CD4-positive, alpha-beta T cell treated with Interleukin-6 at 100 ng/mL for 8 hours (primary cell): ENCODE measurements around the gene BRINP2.
"Not testable (repeated sequence)": the region's sequence is repeated elsewhere in the genome, so short reads cannot be mapped to it uniquely, and the experiment has no call there.

Experiments
- DNase-seq: peaks from one replicate; pipeline ENCODE4 v3.0.0-alpha.2; 2020; ENCODE audit warnings: mixed read lengths, low spot score

Gene BRINP2

DNA sequence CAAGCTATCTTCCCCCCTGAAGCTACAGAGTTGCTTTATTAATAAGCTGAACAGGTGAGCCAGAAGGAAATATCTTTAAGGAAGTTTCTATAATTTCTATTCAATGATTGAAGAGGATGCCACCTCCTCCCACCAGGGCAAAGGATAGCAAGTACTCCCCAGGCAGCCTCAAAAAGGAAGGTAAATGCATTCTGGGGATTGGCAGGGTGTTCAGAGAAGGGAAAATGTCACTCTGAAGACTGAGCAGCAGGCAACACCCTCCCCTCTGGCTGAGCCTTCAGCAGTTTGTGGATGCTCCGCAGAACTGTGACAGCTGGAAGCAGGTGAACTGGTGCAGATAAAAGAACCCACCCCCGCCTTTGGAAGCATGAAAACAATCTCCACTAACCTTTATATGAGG, 140.8 kb downstream of the BRINP2 start:
- no peak for DNase-seq

- no peak for DNase-seq
These were observed 144.5 kb downstream of the BRINP2 start for GRCh38 chr1:177315261-177315660.

DNA sequence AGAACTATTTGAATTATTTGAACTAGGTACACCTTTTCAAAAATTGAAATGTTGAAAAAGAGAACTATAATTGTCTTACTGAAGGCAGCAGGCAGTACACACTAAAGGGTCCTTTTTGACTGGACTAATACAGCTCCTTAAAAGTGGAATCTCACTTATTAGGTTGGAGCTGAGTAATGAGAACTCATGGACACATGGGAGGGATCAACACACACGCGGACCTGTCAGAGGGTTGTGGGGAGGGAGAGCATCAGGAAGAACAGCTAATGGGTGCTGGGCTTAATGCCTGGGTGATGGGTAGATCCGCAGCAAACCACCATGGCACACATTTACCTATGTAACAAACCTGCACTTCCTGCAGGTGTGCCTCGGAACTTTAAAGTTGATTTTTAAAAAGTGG, 145.0 kb downstream of the BRINP2 start:
- no peak for DNase-seq

DNA sequence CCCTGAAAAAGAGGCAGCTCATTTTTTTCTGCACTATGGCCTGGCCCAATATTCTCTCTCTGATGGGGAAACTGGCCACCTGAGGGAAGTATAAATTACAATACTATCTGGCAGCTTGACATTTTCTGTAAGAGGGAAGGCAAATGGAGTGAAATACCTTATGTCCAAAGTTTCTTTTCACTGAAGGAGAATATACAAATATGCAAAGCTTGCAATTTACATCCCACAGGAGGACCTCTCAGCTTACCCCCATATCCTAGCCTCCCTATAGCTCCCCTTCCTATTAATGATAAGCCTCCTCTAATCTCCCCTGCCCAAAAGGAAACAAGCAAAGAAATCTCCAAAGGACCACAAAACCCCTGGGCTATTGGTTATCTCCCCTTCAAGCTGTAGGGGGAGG, 150.7 kb downstream of the BRINP2 start:
- DNase-seq, result not testable (repeated sequence)

- no peak for DNase-seq
These were observed 157.5 kb downstream of the BRINP2 start for GRCh38 chr1:177328251-177328650.

DNA sequence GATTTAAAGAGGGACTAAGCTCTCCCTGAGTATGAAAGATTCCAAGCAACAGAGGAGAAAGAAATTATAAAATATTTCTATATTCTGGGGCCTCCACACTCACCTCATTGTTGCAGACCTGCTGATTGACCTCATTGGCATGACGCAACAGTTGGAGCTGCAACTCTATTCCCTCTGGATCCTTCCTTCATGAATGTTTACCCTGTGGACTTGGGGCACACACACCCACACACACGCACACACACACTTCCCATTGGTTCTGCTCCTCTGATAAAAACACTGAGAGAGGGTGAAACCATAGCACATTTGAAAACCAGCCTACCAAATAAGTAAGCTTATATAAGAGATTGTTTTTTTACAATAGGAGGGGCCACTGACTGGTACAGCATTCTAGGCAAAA, 159.1 kb downstream of the BRINP2 start:
- DNase-seq, result no peak
